H1 (cell line): ENCODE results near the gene CDK13. TPM values are rescaled to one million over a fixed set of nuclear protein-coding genes. Genes with fewer than 3 reads are reported as not detected.

Experiments
- CTCF ChIA-PET: fragments of 300-600 bp; sonication (Branson Sonifier 250); formaldehyde crosslinking; loops from one replicate; lab custom pipeline; 2021; ENCODE audit not compliant: partially characterized antibody; lab: Charles Lee
- POLR2A ChIA-PET: fragments of 300-600 bp; sonication (Branson Sonifier 250); formaldehyde crosslinking; loops from one replicate; lab custom pipeline; 2021; ENCODE audit warnings: inconsistent platforms; ENCODE audit not compliant: partially characterized antibody; lab: Charles Lee
- DNase-seq, 2 experiments: peaks; one replicate each; pipeline versions ENCODE4 v3.0.0 to v3.0.0-alpha.2; 2010 to 2022; ENCODE audit warnings: low spot score in 2 of 2, low read depth in 1 of 2, mixed read lengths in 1 of 2
- FAIRE-seq: peaks from 2 replicates; lab custom pipeline; 2011; peaks lifted over from hg19 to GRCh38; lab: Jason Lieb, UNC
- H2AFZ ChIP-seq: 2 replicates; pipeline ENCODE4 v1.8.1; 2012; ENCODE audit warnings: low read length, inconsistent platforms
- H2AK5ac ChIP-seq: 2 replicates; pipeline ENCODE4 v1.6.1; 2013; ENCODE audit warnings: low read depth, low read length
- H2BK120ac ChIP-seq: replicated peaks from 2 replicates; pipeline ENCODE3; 2013; ENCODE audit warnings: low read depth, low read length, inconsistent platforms
- H2BK12ac ChIP-seq: 2 replicates; pipeline ENCODE4 v1.6.1; 2013; ENCODE audit warnings: low read depth, low read length
- H2BK15ac ChIP-seq: 2 replicates; pipeline ENCODE4 v1.6.1; 2013; ENCODE audit warnings: low read length
- H2BK20ac ChIP-seq: 2 replicates; pipeline ENCODE4 v1.6.1; 2013; ENCODE audit warnings: low read length
- H2BK5ac ChIP-seq: 2 replicates; pipeline ENCODE4 v1.6.1; 2013; ENCODE audit warnings: low read depth, low read length
- H3K14ac ChIP-seq: 2 replicates; pipeline ENCODE4 v1.6.1; 2013; ENCODE audit warnings: inconsistent platforms; ENCODE audit not compliant: insufficient read length
- H3K18ac ChIP-seq: 2 replicates; pipeline ENCODE4 v1.6.1; 2013; ENCODE audit warnings: low read length; ENCODE audit errors: extremely low read depth
- H3K23ac ChIP-seq: 2 replicates; pipeline ENCODE4 v1.6.1; 2013; ENCODE audit warnings: inconsistent platforms; ENCODE audit not compliant: insufficient read length
- H3K23me2 ChIP-seq: 2 replicates; pipeline ENCODE4 v1.6.1; 2013; ENCODE audit warnings: low read depth, low read length
- H3K27ac ChIP-seq: 2 replicates; pipeline ENCODE4 v1.6.1; 2011; ENCODE audit warnings: low read depth, low read length, inconsistent platforms
- H3K27me3 ChIP-seq, 4 experiments: replicated peaks in 1 of 4; 1 replicate in 1 of 4; 2 replicates in 3 of 4; pipeline versions ENCODE4 v1.6.1 to v1.8.1; 2011 to 2013; ENCODE audit warnings: low read length in 3 of 4, mild to moderate bottlenecking in 3 of 4, inconsistent platforms in 2 of 4, mixed read lengths in 2 of 4, moderate library complexity in 1 of 4; ENCODE audit not compliant: control insufficient read depth in 3 of 4, insufficient read depth in 3 of 4; ENCODE audit errors: extremely low read depth in 1 of 4
- H3K36me3 ChIP-seq, 4 experiments: 2 replicates each; pipeline versions ENCODE4 v1.6.1 to v1.8.1; 2011 to 2013; ENCODE audit warnings: mild to moderate bottlenecking in 4 of 4, low read length in 3 of 4, moderate library complexity in 2 of 4, control low read depth in 1 of 4, inconsistent platforms in 1 of 4; ENCODE audit not compliant: insufficient read depth in 4 of 4, control insufficient read depth in 2 of 4
- H3K4ac ChIP-seq: replicated peaks from 2 replicates; pipeline ENCODE3; 2013; ENCODE audit warnings: low read length, low read depth, mixed read lengths, inconsistent platforms; ENCODE audit not compliant: insufficient read length
- H3K4me1 ChIP-seq, 4 experiments: replicated peaks in 1 of 4; 1 replicate in 1 of 4; 2 replicates in 3 of 4; pipeline versions ENCODE4 v1.6.1 to v1.8.1; 2011 to 2013; ENCODE audit warnings: low read length in 3 of 4, inconsistent platforms in 2 of 4, mixed read lengths in 1 of 4; ENCODE audit not compliant: insufficient read depth in 4 of 4, control insufficient read depth in 3 of 4
- H3K4me2 ChIP-seq, 2 experiments: 2 replicates each; pipeline versions ENCODE4 v1.6.1 to v1.8.1; 2011 to 2013; ENCODE audit warnings: low read depth in 2 of 2, low read length in 2 of 2, control low read depth in 1 of 2, inconsistent platforms in 1 of 2, mild to moderate bottlenecking in 1 of 2; ENCODE audit not compliant: insufficient read depth in 1 of 2
- H3K4me3 ChIP-seq, 4 experiments: fragments of 200-600, 300-600 bp in 1 of 4; sonication (generic), shearing (Covaris generic), sonication (Bioruptor Twin) in 1 of 4; 2 replicates each; pipeline versions ENCODE4 v1.5.1 to v1.8.1; 2011 to 2016; ENCODE audit warnings: low read length in 4 of 4, low read depth in 3 of 4, control low read depth in 2 of 4, inconsistent platforms in 2 of 4, mild to moderate bottlenecking in 2 of 4, mixed read lengths in 1 of 4, moderate library complexity in 1 of 4; ENCODE audit not compliant: insufficient read depth in 2 of 4; ENCODE audit errors: extremely low read depth in 1 of 4
- H3K56ac ChIP-seq: replicated peaks from 2 replicates; pipeline ENCODE3; 2013; ENCODE audit warnings: low read depth, mild to moderate bottlenecking, mixed read lengths, low read length, inconsistent platforms; ENCODE audit not compliant: insufficient read length
- H3K79me1 ChIP-seq: 2 replicates; pipeline ENCODE4 v1.6.1; 2013; ENCODE audit warnings: low read depth, low read length, control low read depth
- H3K79me2 ChIP-seq, 2 experiments: 2 replicates each; pipeline versions ENCODE4 v1.6.1 to v1.8.1; 2012 to 2013; ENCODE audit warnings: low read length in 2 of 2, mild to moderate bottlenecking in 2 of 2, inconsistent platforms in 1 of 2; ENCODE audit not compliant: insufficient read depth in 2 of 2, control insufficient read depth in 1 of 2
- H3K9ac ChIP-seq, 4 experiments: replicated peaks in 1 of 4; 1 replicate in 1 of 4; 2 replicates in 3 of 4; pipeline versions ENCODE4 v1.6.1 to v1.8.1; 2011 to 2013; ENCODE audit warnings: low read depth in 3 of 4, low read length in 3 of 4, control low read depth in 2 of 4, mild to moderate bottlenecking in 2 of 4, moderate library complexity in 2 of 4, inconsistent platforms in 1 of 4; ENCODE audit errors: extremely low read depth in 1 of 4
- H3K9me3 ChIP-seq, 2 experiments: 2 replicates each; pipeline versions ENCODE4 v1.6.1 to v1.8.1; 2012 to 2013; ENCODE audit warnings: mild to moderate bottlenecking in 2 of 2, moderate library complexity in 2 of 2, control low read depth in 1 of 2, inconsistent platforms in 1 of 2, low read depth in 1 of 2, low read length in 1 of 2, mixed read lengths in 1 of 2; ENCODE audit not compliant: insufficient read depth in 2 of 2
- H4K20me1 ChIP-seq, 2 experiments: replicated peaks in 1 of 2; 2 replicates each; pipeline versions ENCODE3 to v1.8.1; 2011 to 2013; ENCODE audit warnings: inconsistent platforms in 2 of 2, low read length in 2 of 2, mild to moderate bottlenecking in 1 of 2; ENCODE audit not compliant: insufficient read depth in 2 of 2, control insufficient read depth in 1 of 2
- H4K5ac ChIP-seq: 2 replicates; pipeline ENCODE4 v1.6.1; 2013; ENCODE audit warnings: low read length, low read depth, mixed read lengths, inconsistent platforms; ENCODE audit not compliant: insufficient read length
- H4K8ac ChIP-seq: 2 replicates; pipeline ENCODE4 v1.8.0; 2013; ENCODE audit warnings: mild to moderate bottlenecking, moderate library complexity, low read length, inconsistent platforms; ENCODE audit not compliant: insufficient read depth; ENCODE audit errors: extremely low read depth
- H4K91ac ChIP-seq: replicated peaks from 2 replicates; pipeline ENCODE3; 2013; ENCODE audit warnings: low read length, mixed read lengths, inconsistent platforms; ENCODE audit not compliant: insufficient read length
- CBX5 ChIP-seq: fragments of 300-800, 300-1000 bp; sonication (generic); IDR thresholded peaks from 2 replicates; pipeline ENCODE4 v1.7.1; 2016; ENCODE audit warnings: antibody characterized with exemption, low read length, low read depth
- KDM1A ChIP-seq: fragments of 200-600, 300-600 bp; sonication (generic); IDR thresholded peaks from 2 replicates; pipeline ENCODE4 v1.7.1; 2016; ENCODE audit warnings: mild to moderate bottlenecking, low read length, borderline replicate concordance
- POU5F1 ChIP-seq: IDR thresholded peaks from 2 replicates; pipeline ENCODE4 v1.6.1; 2011; ENCODE audit warnings: low read depth, mild to moderate bottlenecking, low read length, moderate library complexity
- ZNF274 ChIP-seq: IDR thresholded peaks from 2 replicates; pipeline ENCODE4 v1.7.0; 2012; ENCODE audit warnings: low read length, borderline replicate concordance; ENCODE audit errors: extremely low read depth
- WGBS, 2 experiments: shearing (Covaris generic) in 1 of 2; methylation state at CpG; one replicate each; pipeline versions ENCODE4 v1.1.6 to v1.1.7; 2013 to 2015; ENCODE audit warnings: low lambda C conversion rate in 2 of 2, mixed read lengths in 2 of 2, inconsistent platforms in 1 of 2, low coverage in 1 of 2, missing lambda C conversion rate in 1 of 2; ENCODE audit not compliant: insufficient replicate concordance in 2 of 2, insufficient coverage in 1 of 2, insufficient read length in 1 of 2; ENCODE audit errors: extremely low coverage in 1 of 2, missing lambda C conversion rate in 1 of 2; 5-methylcytosine and 5-hydroxymethylcytosine counted together
- polyA plus RNA-seq, 7 experiments: library from polyadenylated mRNA; depleted of rRNA in 3 of 7; stranded (reverse) in 5 of 7; unstranded in 2 of 7; fragments of >200 nt in 5 of 7; fragments of 200-250 nt in 2 of 7; gene quantifications; 1 replicate in 5 of 7; 2 replicates in 1 of 7; 4 replicates in 1 of 7; pipeline versions ENCODE4 v1.2.1 to v1.2.3, GENCODE V29; 2011 to 2013; ENCODE audit warnings: missing spikeins in 2 of 7, mixed read lengths in 2 of 7
- total RNA-seq: library from RNA; stranded (reverse); fragmentation: NEBNext Ultra II Directional; extraction: Animal tissue kit (Norgen Biotek cat#: 25700); gene quantifications from 2 replicates; pipeline ENCODE4 v1.2.1, GENCODE V29; 2021

The CDK13 gene
- total and polyA plus RNA-seq, 2 of the 8 experiments (the other 6 are each of a cell fraction or from before 2014, with no cell fraction given), result 22.6 to 49.5 TPM

DNA sequence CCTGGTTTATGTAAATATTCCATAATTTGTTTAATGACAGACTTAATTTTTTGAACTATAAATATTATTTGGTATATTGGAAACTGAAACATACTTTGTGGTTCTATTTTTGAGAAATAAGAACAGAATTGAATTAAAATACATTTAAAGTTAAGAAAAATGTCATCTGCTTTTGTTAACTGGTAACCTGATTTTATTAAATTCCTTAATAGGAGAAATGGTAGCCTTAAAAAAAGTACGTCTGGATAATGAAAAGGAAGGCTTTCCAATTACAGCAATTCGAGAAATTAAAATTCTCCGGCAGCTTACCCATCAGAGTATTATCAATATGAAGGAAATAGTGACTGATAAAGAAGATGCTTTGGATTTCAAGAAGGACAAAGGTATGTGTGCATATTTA is 51.6 kb downstream of the CDK13 start:
- Histone ChIP-seq H3K79me1 (no peaks in the 10 kb centered on the region), H3K4me2 (no peak overlapping the region), H2BK12ac (no peak overlapping the region), H3K9ac (no peak overlapping the region), H3K4me1 (no peaks in the 10 kb centered on the region), H2AK5ac (no peak overlapping the region), H2BK15ac (no peak overlapping the region), H3K23me2 (no peaks in the 10 kb centered on the region; the same call in 1 of the 2 replicates), H3K56ac (no peak overlapping the region), H3K79me2 (no peaks in the 10 kb centered on the region), H3K4me3 (no peak overlapping the region), H4K5ac (no peak overlapping the region), H4K8ac (no peak overlapping the region), H4K91ac (no peak overlapping the region), H3K4ac (no peak overlapping the region), H3K14ac (no peak overlapping the region), H2BK120ac (no peak overlapping the region), H2BK5ac (no peak overlapping the region), H3K27ac (no peak overlapping the region), H3K9me3 (no peaks in the 10 kb centered on the region), H3K27me3 (no peaks in the 10 kb centered on the region), H2AFZ (no peak overlapping the region), H4K20me1 (peaks cover 0 to 2% of the 10 kb centered on the region in 2 experiments), H3K18ac (no peak overlapping the region), H3K23ac (no peak overlapping the region), H2BK20ac (no peak overlapping the region), H3K36me3 (peaks cover 0 to 35% (median 0%) of the 10 kb centered on the region in 4 experiments; a peak in 3 of 8 replicates)
- 96% methylated on average over 3 of the region's 3 CpGs; no CpG with 5 or more reads in 1 of the 2 experiments for WGBS, 2 experiments
- no peak for DNase-seq
- TF ChIP-seq CBX5 (no peak), ZNF274 (no peak), POU5F1 (no peak), KDM1A (no peak)
- FAIRE-seq, result no peak
- ChIA-PET POLR2A (no interaction called here), CTCF (no interaction called here)
